Liver (tissue), 3 donors: ENCODE measurements around the gene COPZ1.

Experiments
- FOXA1 ChIP-seq: IDR thresholded peaks from 2 replicates; pipeline ENCODE4 v1.6.1; 2016; ENCODE audit warnings: antibody characterized with exemption
- GABPA ChIP-seq, 2 donors: IDR thresholded peaks in 1 of 2; conservative IDR thresholded peaks in 1 of 2; 2 replicates each; pipeline ENCODE4 v1.6.1; 2016; ENCODE audit warnings: antibody characterized with exemption in 2 of 2, mild to moderate bottlenecking in 1 of 2, moderate library complexity in 1 of 2
- JUND ChIP-seq, 2 donors: IDR thresholded peaks; 2 replicates each; pipeline ENCODE4 v1.6.1; 2016; ENCODE audit warnings: antibody characterized with exemption in 2 of 2
- NR2F2 ChIP-seq: IDR thresholded peaks from 2 replicates; pipeline ENCODE4 v1.6.1; 2016; ENCODE audit warnings: antibody characterized with exemption
- RAD21 ChIP-seq, 2 donors: IDR thresholded peaks; 2 replicates each; pipeline ENCODE4 v1.6.1; 2016; ENCODE audit warnings: antibody characterized with exemption in 2 of 2, mild to moderate bottlenecking in 2 of 2
- RXRA ChIP-seq, 2 donors: IDR thresholded peaks; 2 replicates each; pipeline ENCODE4 v1.6.1; 2017 to 2018; ENCODE audit warnings: antibody characterized with exemption in 2 of 2, mild to moderate bottlenecking in 1 of 2
- TAF1 ChIP-seq: conservative IDR thresholded peaks from 2 replicates; pipeline ENCODE4 v1.6.1; 2016; ENCODE audit warnings: antibody characterized with exemption, mild to moderate bottlenecking
- YY1 ChIP-seq: IDR thresholded peaks from 2 replicates; pipeline ENCODE4 v1.6.1; 2016; ENCODE audit warnings: antibody characterized with exemption, mild to moderate bottlenecking
- TF ChIP-seq, protein P1 (sequence below): fragments of 150-350 bp; IDR thresholded peaks from 2 replicates; pipeline ENCODE4 v1.5.1; 2017; ENCODE audit warnings: improper control_type of control experiment, low read depth, low read length; ENCODE audit not compliant: missing input control
- TF ChIP-seq, protein P2 (sequence below): IDR thresholded peaks from 2 replicates; pipeline ENCODE4 v1.6.1; 2016; ENCODE audit warnings: antibody characterized with exemption
- TF ChIP-seq, protein P3 (sequence below): IDR thresholded peaks from 2 replicates; pipeline ENCODE4 v1.6.1; 2016; ENCODE audit warnings: antibody characterized with exemption
- donor health status: healthy.
- donor health status: healthy.

DNA sequence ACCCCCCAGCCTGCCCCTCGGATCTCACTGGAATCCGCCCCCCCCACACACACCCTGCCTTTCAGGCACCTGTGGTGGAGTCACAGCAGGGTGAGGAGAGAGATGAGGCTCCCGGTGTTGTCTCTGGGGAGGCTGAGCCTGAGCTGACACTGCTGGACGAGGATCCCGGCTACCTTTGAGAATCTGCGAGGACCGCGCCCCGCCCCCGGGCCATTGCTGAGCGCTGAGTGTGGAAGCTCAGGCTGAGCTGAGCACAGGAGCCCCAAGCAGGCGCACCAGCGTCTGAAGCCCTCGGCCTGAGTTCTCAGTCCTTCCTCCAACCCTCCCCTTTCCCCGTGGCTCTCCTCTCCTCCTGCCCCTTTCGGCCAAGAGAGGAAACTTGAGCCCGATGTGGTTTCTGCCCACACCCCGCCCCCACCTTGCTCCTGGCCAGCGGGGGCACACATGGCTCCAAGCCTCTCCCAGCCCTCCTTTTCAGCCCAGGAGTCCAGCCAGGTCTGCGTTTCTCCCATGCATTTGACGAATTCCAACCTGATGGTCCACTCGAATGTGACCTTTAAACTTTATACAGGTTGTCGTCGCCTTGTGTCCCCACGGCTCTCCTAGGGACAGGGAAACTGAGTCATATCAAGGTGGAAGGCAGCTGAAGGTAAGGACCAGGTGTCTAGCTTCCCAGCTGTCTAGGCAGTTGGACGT lies 24.1 kb upstream of the COPZ1 start, which contains the start of gene NFE2:
- TF ChIP-seq RAD21 (IDR thresholded peaks at IDR 0.05) (no peak), TAF1 (no peak), YY1 (no peak), RXRA (IDR thresholded peaks at IDR 0.05) (no peak), JUND (IDR thresholded peaks at IDR 0.05) (no peak), NR2F2 (no peak), GABPA (IDR thresholded peaks at IDR 0.05 in 1 of 2, conservative IDR thresholded peaks at IDR 0.05 in 1 of 2) (no peak), FOXA1 (no peak)
- TF ChIP-seq, protein P1, sequence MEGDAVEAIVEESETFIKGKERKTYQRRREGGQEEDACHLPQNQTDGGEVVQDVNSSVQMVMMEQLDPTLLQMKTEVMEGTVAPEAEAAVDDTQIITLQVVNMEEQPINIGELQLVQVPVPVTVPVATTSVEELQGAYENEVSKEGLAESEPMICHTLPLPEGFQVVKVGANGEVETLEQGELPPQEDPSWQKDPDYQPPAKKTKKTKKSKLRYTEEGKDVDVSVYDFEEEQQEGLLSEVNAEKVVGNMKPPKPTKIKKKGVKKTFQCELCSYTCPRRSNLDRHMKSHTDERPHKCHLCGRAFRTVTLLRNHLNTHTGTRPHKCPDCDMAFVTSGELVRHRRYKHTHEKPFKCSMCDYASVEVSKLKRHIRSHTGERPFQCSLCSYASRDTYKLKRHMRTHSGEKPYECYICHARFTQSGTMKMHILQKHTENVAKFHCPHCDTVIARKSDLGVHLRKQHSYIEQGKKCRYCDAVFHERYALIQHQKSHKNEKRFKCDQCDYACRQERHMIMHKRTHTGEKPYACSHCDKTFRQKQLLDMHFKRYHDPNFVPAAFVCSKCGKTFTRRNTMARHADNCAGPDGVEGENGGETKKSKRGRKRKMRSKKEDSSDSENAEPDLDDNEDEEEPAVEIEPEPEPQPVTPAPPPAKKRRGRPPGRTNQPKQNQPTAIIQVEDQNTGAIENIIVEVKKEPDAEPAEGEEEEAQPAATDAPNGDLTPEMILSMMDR: no peak
- TF ChIP-seq, protein P2, sequence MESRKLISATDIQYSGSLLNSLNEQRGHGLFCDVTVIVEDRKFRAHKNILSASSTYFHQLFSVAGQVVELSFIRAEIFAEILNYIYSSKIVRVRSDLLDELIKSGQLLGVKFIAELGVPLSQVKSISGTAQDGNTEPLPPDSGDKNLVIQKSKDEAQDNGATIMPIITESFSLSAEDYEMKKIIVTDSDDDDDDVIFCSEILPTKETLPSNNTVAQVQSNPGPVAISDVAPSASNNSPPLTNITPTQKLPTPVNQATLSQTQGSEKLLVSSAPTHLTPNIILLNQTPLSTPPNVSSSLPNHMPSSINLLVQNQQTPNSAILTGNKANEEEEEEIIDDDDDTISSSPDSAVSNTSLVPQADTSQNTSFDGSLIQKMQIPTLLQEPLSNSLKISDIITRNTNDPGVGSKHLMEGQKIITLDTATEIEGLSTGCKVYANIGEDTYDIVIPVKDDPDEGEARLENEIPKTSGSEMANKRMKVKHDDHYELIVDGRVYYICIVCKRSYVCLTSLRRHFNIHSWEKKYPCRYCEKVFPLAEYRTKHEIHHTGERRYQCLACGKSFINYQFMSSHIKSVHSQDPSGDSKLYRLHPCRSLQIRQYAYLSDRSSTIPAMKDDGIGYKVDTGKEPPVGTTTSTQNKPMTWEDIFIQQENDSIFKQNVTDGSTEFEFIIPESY: no peak
- TF ChIP-seq, protein P3, sequence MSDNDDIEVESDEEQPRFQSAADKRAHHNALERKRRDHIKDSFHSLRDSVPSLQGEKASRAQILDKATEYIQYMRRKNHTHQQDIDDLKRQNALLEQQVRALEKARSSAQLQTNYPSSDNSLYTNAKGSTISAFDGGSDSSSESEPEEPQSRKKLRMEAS: no peak
